ENCODE results near the gene DCAF4L1. TPM values are rescaled to one million over a fixed set of nuclear protein-coding genes. Genes with fewer than 3 reads are reported as not detected.

Gene DCAF4L1
- total RNA-seq, 3 donors from 2014 or later, result 0.05 to 0.09 TPM; not detected in 1

- DNase-seq (no peak), ATAC-seq (peak; percentile 43)
- Histone ChIP-seq H3K9me3 (no peaks in the 10 kb centered on the region), H3K36me3 (ENCODE audit: low read depth) (no peaks in the 10 kb centered on the region), H3K4me1 (ENCODE audit: low read depth) (peaks cover 23% of the 10 kb centered on the region), H3K4me3 (peak overlapping the region; percentile 57)
- intact Hi-C loops (cut with DNase I, micrococcal nuclease), result no loop called here
- TF ChIP-seq CTCF (IDR thresholded peaks at IDR 0.05), result no peak
Observed at GRCh38 chr4:41935652-41936021, 45.9 kb upstream of the DCAF4L1 start.

GRCh38 chr4:41939016-41939626 lies 42.4 kb upstream of the DCAF4L1 start:
- no peaks in the 10 kb centered on the region for H3K36me3 ChIP-seq (ENCODE audit: low read depth)
- no peaks in the 10 kb centered on the region for H3K9me3 ChIP-seq
- DNase-seq (no peak), ATAC-seq (no peak)
- H3K4me1 ChIP-seq (ENCODE audit: low read depth), result peaks cover 23% of the 10 kb centered on the region
- no peak for TF ChIP-seq CTCF (IDR thresholded peaks at IDR 0.05)
- no peak overlapping the region for H3K4me3 ChIP-seq
- intact Hi-C loops (cut with DNase I, micrococcal nuclease), result no loop called here

GRCh38 chr4:41940834-41941233 lies 40.7 kb upstream of the DCAF4L1 start:
- peaks cover 22% of the 10 kb centered on the region for H3K4me1 ChIP-seq (ENCODE audit: low read depth)
- DNase-seq, result no peak
- intact Hi-C loops (cut with DNase I, micrococcal nuclease), result no loop called here
- H3K36me3 ChIP-seq (ENCODE audit: low read depth), result no peaks in the 10 kb centered on the region
- H3K4me3 ChIP-seq, result no peak overlapping the region
- ATAC-seq, result no peak
- TF ChIP-seq CTCF (IDR thresholded peaks at IDR 0.05), result no peak
- H3K9me3 ChIP-seq, result no peaks in the 10 kb centered on the region

- Histone ChIP-seq H3K9me3 (no peaks in the 10 kb centered on the region), H3K36me3 (ENCODE audit: low read depth) (no peaks in the 10 kb centered on the region), H3K4me3 (no peak overlapping the region), H3K4me1 (ENCODE audit: low read depth) (no peaks in the 10 kb centered on the region)
- DNase-seq (no peak), ATAC-seq (no peak)
- intact Hi-C loops (cut with DNase I, micrococcal nuclease), result no loop called here
- TF ChIP-seq CTCF (IDR thresholded peaks at IDR 0.05), result no peak
Observed at GRCh38 chr4:41943506-41943905, 38.0 kb upstream of the DCAF4L1 start.

- DNase-seq (no peak), ATAC-seq (no peak)
- no peaks in the 10 kb centered on the region for H3K36me3 ChIP-seq (ENCODE audit: low read depth)
- intact Hi-C loops (cut with DNase I, micrococcal nuclease), result no loop called here
- no peaks in the 10 kb centered on the region for H3K9me3 ChIP-seq
- no peak overlapping the region for H3K4me3 ChIP-seq
- no peak for TF ChIP-seq CTCF (IDR thresholded peaks at IDR 0.05)
- no peaks in the 10 kb centered on the region for H3K4me1 ChIP-seq (ENCODE audit: low read depth)
Observed at GRCh38 chr4:41944089-41944488, 37.5 kb upstream of the DCAF4L1 start.

GRCh38 chr4:41949531-41949930 lies 32.0 kb upstream of the DCAF4L1 start:
- ATAC-seq (no peak), DNase-seq (no peak)
- Histone ChIP-seq H3K4me3 (no peak overlapping the region), H3K9me3 (no peaks in the 10 kb centered on the region), H3K36me3 (ENCODE audit: low read depth) (no peaks in the 10 kb centered on the region), H3K4me1 (ENCODE audit: low read depth) (no peaks in the 10 kb centered on the region)
- TF ChIP-seq CTCF (IDR thresholded peaks at IDR 0.05), result no peak
- intact Hi-C loops (cut with DNase I, micrococcal nuclease), result no loop called here
